ENCODE data around the gene HIF1A. TPM values are rescaled to one million over a fixed set of nuclear protein-coding genes. Genes with fewer than 3 reads are reported as not detected.

HIF1A gene
- total and polyA plus RNA-seq, 2 of the 8 experiments (the other 6 are each of a cell fraction or from before 2014, with no cell fraction given): 54.8 to 175 TPM

DNA sequence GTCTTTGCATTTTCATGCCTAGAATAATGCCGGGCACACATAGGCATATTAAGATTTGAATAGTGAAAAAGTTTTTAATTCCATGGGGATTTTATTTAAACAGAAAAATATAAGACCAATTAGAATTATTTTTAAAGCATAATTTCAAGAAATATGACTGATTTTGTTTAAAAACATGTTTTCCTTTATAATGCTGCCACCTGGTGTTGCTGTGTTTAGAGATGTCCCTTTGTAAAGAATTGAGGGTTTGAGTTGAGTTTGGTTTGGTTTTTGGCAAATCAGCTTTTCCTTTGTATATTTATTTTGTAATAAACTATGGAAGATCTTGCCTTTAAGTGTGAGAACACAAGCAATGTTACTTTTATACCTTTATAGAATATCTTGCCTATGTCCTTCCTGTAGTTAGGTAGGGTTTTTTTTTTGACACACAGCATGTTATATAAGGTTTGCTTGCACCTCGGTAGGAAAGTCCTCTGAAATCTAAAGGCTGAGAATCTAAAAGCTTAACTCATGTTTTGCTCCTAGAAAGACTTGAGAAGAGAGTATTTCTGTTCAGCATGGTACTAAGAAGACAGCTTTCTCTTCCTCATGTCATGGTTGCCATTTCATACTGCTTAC lies 35.6 kb downstream of the HIF1A start:
- H4K5ac ChIP-seq (ENCODE audit: insufficient read length, low read depth, low read length): no peak overlapping the region
- no peak overlapping the region for H2AFZ ChIP-seq (ENCODE audit: low read length)
- H3K36me3 ChIP-seq (ENCODE audit: control insufficient read depth in 2 of 4, insufficient read depth in 4 of 4, low read length in 3 of 4): peaks cover 18 to 97% (median 65%) of the 10 kb centered on the region in 4 experiments
- POLR2A ChIA-PET (ENCODE audit: partially characterized antibody): interaction anchor here (1.8 kb wide), 1 partner anchor 19 kb away, joined by 6 read pairs; no protein-coding TSS in a partner anchor
- peak in 1 of 2 experiments; percentile 37; a peak in 3 of 4 replicates for TF ChIP-seq RAD21 (IDR thresholded peaks at IDR 0.05 in 1 of 2, conservative IDR thresholded peaks at IDR 0.05 in 1 of 2; ENCODE audit: low read depth in 2 of 2, low read length in 2 of 2)
- no peak for TF ChIP-seq RNF2 (IDR thresholded peaks at IDR 0.05; ENCODE audit: borderline replicate concordance, low read depth, low read length, missing control alignments, poor library complexity, severe bottlenecking)
- no peak for TF ChIP-seq CHD2 (IDR thresholded peaks at IDR 0.05; ENCODE audit: low read length)
- no peak overlapping the region for H3K4me2 ChIP-seq (ENCODE audit: insufficient read depth in 1 of 2, low read depth in 2 of 2, low read length in 2 of 2)
- H4K91ac ChIP-seq (replicated peaks; ENCODE audit: insufficient read length, low read length): no peak overlapping the region
- H3K23ac ChIP-seq (ENCODE audit: insufficient read length): no peak overlapping the region
- H3K23me2 ChIP-seq (ENCODE audit: low read depth, low read length): no peaks in the 10 kb centered on the region
- H3K4ac ChIP-seq (replicated peaks; ENCODE audit: insufficient read length, low read depth, low read length): no peak overlapping the region
- WGBS, 2 experiments (ENCODE audit: extremely low coverage in 1 of 2, insufficient coverage in 1 of 2, insufficient read length in 1 of 2, insufficient replicate concordance in 2 of 2, low coverage in 1 of 2, low lambda C conversion rate in 2 of 2, missing lambda C conversion rate in 1 of 2): 90% methylated on average over 2 of the region's 2 CpGs; no CpG with 5 or more reads in 1 of the 2 experiments
- H3K18ac ChIP-seq (ENCODE audit: extremely low read depth, low read length): no peak overlapping the region
- no peaks in the 10 kb centered on the region for H3K9me3 ChIP-seq (ENCODE audit: insufficient read depth in 2 of 2, low read depth in 1 of 2, low read length in 1 of 2)
- no peak overlapping the region for H2BK20ac ChIP-seq (ENCODE audit: low read length)
- H3K79me2 ChIP-seq (ENCODE audit: control insufficient read depth in 1 of 2, insufficient read depth in 2 of 2, low read length in 2 of 2): peaks cover 0 to 21% of the 10 kb centered on the region in 2 experiments; a peak in 2 of 4 replicates
- H3K27me3 ChIP-seq (replicated peaks in 1 of 4; ENCODE audit: control insufficient read depth in 3 of 4, extremely low read depth in 1 of 4, insufficient read depth in 3 of 4, low read length in 3 of 4): peaks cover 0 to 2% (median 0%) of the 10 kb centered on the region in 4 experiments; a peak in 1 of 7 replicates
- H3K56ac ChIP-seq (replicated peaks; ENCODE audit: insufficient read length, low read depth, low read length): no peak overlapping the region
- no peak overlapping the region for H4K8ac ChIP-seq (ENCODE audit: extremely low read depth, insufficient read depth, low read length)
- H3K14ac ChIP-seq (ENCODE audit: insufficient read length): no peak overlapping the region
- no peak for FAIRE-seq
- H3K9ac ChIP-seq (replicated peaks in 1 of 4; ENCODE audit: extremely low read depth in 1 of 4, low read depth in 3 of 4, low read length in 3 of 4): no peak overlapping the region
- H3K79me1 ChIP-seq (ENCODE audit: low read depth, low read length): no peaks in the 10 kb centered on the region
- no peak overlapping the region for H2AK5ac ChIP-seq (ENCODE audit: low read depth, low read length)
- H2BK120ac ChIP-seq (replicated peaks; ENCODE audit: low read depth, low read length): no peak overlapping the region
- no peaks in the 10 kb centered on the region for H3K4me1 ChIP-seq (replicated peaks in 1 of 4; ENCODE audit: control insufficient read depth in 3 of 4, insufficient read depth in 4 of 4, low read length in 3 of 4)
- no peak overlapping the region for H3K4me3 ChIP-seq (ENCODE audit: extremely low read depth in 1 of 4, insufficient read depth in 2 of 4, low read depth in 3 of 4, low read length in 4 of 4)
- no peak overlapping the region for H2BK5ac ChIP-seq (ENCODE audit: low read depth, low read length)
- no peak overlapping the region for H2BK12ac ChIP-seq (ENCODE audit: low read depth, low read length)
- no peak overlapping the region for H3K27ac ChIP-seq (ENCODE audit: low read depth, low read length)
- CTCF ChIA-PET (ENCODE audit: partially characterized antibody): interaction anchor here (0.7 to 3.9 kb wide), 7 partner anchors 9 to 270 kb away, joined by 3 to 17 read pairs (median 4); no protein-coding TSS in a partner anchor
- DNase-seq (ENCODE audit: low read depth in 1 of 2, low spot score in 2 of 2): no peak
- H2BK15ac ChIP-seq (ENCODE audit: low read length): no peak overlapping the region
- H4K20me1 ChIP-seq (replicated peaks in 1 of 2; ENCODE audit: control insufficient read depth in 1 of 2, insufficient read depth in 2 of 2, low read length in 2 of 2): peaks cover 1 to 3% of the 10 kb centered on the region in 2 experiments
